Measurements from ENCODE around the gene GMPR2.
A peak's percentile ranks its signal among the peaks of the same experiment; 100 is the strongest.
"Not testable (repeated sequence)": the region's sequence is repeated elsewhere in the genome, so short reads cannot be mapped to it uniquely, and the experiment has no call there.

The GMPR2 gene

DNA sequence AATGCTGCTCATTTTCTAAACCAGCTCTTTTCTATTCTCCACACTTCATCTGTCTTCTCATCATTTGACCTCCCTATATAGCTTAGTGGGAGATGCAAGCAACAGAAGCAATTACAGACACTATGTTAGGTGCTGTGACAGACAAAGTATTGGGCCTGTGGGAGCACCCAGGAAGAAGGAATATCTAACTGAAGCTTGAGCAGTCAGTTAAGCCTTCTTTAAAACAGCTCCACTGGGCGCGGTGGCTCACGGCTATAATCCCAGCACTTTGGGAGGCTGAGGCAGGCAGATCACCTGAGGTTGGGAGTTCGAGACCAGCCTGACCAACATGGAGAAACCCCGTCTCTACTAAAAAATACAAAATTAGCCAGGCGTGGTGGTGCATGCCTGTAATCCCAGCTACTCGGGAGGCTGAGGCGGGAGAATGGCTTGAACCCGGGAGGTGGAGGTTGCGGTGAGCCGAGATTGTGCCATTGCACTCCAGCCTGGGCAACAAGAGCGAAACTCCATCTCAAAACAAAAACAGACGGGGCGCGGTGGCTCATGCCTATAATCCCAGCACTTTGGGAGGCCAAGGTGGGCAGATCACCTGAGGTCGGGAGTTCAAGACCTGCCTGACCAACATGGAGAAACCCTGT lies 29.4 kb upstream of the GMPR2 start:
- not testable (repeated sequence) for DNase-seq

DNA sequence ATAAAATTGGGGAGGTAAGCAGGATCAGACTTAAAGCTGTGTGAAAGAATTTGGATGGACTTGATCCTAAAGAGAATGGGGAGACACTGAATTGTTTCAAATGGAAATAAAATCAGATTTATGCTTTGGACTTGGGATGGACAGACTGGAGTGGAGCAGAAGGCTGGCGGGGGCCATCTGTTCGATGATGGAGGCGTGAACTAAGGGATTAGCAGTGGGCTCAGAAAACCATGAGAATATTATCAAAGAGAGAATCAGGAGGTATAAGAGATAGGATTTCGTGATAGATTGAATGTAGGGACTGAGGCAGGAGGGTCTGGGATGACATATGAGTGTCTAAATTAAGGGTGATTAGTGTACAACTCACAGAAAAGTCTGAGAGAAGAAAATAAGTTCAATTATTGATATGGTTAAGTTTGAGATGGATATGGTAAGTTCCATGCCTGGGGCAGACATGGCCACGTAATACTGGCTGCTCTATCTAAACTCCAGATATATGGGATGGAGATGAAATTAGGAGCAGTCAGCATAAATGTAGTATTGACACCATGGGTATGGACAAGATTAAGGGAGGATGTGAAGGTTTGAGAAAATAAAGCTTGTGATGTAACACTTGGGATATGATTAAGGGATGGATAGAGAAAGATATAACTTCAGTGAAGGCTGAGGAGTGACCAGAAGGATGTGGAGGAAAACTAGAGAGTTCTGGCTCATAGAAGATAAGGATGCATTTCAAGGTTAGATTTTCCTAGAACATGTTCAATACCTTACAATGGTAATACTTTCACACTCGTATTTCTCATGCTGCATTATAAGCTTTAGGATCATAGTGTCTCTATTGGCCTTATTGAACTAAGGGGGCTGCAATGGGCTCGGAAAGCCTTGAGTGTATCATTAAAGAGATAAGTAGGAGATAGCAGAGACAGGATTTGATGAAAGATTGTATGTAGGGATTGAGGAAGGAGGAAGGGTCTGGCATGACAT lies 28.3 kb upstream of the GMPR2 start:
- DNase-seq = no peak

DNA sequence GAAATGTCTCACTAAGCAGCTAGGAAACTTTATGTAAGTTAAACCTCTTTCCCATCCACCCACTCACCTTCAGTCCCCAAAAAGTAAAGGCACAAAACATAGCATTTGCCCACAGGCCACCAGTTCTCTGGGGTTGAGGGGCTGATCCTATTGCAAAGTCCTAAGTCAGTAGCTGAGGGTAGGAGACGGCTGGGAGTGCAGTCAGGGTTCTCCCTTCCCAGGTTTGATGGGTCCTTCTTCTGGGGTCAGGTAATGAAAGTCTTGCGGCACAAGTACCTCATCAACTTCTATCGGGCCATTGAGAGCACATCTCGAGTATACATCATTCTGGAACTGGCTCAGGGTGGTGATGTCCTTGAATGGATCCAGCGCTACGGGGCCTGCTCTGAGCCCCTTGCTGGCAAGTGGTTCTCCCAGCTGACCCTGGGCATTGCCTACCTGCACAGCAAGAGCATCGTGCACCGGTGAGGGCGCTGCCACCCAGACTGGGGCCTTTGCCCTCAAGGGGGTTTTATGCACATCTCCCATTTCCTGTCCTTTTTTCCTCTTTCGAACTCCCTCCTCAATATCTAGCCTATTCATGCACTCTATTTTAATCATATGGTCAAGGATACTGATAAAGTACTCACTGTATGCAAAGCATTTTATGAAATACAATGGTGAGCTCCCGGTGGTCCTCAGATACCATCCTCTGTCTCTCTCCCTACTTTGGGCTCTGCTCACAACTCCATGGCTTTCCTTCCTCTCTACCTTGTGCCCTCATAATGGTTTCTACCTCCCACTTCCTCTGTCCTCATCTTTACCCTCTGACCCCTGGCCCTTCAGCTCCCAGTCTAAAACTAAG lies 26.2 kb upstream of the GMPR2 start:
- no peak for DNase-seq

DNA sequence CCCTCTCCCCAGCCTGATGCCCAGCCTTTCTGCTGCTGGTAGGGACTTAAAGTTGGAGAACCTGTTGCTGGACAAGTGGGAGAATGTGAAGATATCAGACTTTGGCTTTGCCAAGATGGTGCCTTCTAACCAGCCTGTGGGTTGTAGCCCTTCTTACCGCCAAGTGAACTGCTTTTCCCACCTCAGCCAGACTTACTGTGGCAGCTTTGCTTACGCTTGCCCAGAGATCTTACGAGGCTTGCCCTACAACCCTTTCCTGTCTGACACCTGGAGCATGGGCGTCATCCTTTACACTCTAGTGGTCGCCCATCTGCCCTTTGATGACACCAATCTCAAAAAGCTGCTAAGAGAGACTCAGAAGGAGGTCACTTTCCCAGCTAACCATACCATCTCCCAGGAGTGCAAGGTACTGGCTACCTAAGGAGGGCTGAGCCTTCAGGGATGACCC lies 25.6 kb upstream of the GMPR2 start:
- no peak for DNase-seq

DNA sequence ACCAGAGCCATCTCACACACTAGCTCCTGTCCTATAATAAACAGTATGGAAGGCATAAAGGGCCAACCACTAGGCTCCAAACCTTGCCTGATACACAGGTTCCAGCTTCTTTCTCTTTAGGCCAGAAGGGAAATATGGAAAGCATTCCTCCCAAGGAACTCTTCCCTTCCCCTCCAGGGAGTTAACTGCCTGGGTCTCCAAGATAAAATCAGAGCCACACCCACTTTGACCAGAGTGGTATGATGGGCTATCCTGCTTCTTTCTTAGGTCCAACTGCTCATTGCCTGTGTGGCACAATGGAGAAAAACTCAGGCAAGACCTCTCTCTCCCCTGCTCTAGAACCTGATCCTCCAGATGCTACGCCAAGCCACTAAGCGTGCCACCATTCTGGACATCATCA lies 25.1 kb upstream of the GMPR2 start:
- DNase-seq = no peak

DNA sequence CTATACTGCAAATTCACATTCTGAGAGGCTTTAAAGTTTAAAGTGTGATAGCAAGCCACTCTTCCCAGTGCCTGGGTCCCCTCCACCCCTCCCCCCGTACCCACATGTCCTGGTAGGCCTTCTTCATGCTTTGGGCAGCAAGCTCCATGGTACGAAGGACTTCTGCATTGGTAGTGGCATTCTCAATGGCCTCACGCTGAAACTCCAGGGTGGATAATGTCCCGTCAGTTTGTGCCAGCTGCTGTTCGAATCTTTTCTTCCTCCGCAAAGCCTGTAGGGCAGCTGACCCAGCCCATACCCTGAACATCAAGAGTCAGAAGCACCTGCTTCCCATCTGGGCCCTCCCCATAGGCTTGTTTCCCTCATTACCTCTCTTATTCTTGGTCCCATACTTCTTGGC lies 21.4 kb upstream of the GMPR2 start:
- DNase-seq = no peak

DNA sequence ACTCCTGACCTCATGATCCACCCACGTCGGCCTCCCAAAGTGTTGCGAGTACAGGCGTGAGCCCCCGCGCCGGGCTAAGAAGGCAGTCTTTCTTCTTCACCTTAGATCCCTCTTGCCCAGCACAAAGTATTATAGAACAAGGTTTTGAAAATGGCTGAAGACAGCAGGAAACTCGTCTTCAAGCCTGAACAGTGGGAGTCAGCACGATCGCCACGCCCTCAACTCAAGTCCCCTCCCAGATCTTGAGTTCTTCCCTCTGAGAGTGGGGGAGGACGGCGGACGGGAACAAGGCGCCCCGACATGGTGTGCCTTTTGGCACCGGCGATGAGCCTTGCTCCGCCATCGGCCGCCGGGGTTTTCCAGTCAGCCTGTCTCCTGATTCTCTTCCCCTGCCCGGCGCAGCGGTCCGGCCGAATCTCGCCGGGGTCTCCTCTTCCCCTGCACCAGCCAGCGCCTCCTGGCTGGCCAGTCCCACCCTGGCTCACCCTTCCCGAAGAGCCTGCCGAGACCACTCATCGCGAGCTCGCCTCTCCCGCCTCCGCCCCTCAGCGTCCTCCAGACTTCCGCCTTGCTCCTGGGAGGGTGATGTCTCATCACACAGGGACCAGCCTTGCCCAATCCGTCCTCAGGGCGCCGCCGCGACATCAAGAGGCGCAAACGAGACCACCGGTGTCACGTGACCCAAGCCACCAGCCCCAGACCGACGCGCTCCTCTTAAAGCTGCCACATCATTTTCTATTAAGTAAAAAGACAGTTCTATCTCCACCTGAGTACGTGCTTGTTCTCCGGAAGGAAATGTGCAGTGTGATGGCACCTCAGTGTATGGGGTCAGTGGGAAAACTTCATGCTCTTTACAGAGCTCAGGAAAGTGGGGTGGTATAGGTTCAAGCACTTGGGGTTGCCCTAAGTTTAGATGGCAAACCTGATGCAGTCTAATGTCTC lies 19.5 kb upstream of the GMPR2 start, which contains the start of gene CHMP4A:
Gene CHMP4A (minus strand): TSS at position 565 of the 942 bp plus-strand sequence. CDS start 49 bp downstream, at position 516.
- DNase-seq = peak; percentile 97

DNA sequence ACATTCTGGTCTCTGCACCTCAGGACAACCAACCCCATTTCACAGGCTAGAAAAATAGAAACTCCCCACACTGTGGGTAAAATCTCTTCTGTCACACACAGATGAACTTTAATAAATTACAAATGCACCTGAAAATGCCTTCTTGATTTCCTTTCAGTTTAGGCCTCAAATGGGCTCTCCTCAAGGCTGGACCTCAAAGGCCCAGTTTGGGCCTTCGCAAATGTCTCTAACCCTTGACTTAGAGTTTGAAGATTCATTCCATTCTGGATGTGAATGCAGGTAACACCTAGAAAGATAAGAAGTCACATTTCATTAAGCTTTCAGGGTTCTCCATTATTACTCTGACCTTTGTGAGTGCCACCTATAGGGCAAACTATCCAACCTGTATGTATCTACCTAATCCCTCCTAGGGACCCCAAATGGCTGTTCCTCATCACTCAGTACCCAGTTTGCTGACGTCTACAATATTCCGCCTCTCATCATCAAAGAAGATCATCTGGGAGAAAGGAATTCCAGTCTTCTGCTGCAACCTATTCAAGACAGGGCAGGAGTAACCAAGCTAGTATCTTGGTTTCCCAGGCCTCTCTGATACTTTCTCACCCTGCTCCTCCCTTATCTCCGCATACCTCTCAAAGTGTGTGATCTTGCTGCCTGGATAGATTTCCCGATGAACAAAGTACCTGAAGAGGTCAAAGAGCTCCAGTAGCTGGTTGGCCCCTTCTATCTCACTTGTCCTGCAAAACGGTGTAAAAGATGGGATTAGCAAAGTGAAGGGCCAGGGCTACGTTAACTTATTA lies 18.7 kb upstream of the GMPR2 start:
- no peak for DNase-seq

DNA sequence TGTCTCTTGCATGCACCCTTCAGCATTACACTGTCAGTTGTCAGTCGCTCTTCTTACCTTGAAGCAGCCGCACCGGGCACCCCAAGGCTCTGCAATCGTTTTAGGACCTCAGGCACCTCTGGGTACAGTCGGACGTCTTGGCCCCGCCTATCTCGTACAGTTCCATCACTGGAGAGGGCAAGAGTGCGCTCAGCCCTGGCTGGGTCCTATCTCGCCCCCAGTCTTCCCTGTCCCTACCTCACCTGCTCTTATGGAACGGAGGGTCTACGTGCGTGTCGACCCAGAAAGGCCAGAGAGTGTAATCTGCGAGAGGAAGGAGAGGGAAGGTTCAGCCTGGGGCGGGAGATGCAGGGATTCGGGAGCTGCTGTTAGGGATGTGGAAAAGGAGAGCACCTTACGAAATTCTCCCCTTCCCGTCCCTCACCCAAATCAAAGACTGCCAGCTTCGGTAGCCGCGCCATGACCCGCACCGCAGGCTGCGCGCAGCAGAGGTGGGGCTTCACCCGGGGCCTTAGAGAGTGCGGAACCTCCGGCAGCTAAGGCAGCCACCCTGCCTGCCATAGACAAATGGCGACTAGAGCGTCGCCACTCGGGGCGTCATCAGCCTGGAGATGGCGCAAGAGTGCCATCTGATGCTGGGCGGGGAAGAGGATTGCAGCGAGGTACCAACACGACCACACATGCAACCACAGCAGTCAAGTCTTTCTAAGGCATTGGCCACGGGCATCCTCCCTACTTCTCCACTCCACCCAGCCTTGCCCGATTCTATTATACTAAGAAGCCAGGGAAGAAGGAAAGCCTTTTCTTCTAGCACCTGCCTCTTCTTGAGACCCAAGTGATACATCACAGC lies 17.0 kb upstream of the GMPR2 start, which contains the start of gene MDP1:
Gene MDP1 (minus strand): TSS at position 572 of the 850 bp plus-strand sequence. CDS start 111 bp downstream, at position 461.
- DNase-seq = peak; percentile 80

DNA sequence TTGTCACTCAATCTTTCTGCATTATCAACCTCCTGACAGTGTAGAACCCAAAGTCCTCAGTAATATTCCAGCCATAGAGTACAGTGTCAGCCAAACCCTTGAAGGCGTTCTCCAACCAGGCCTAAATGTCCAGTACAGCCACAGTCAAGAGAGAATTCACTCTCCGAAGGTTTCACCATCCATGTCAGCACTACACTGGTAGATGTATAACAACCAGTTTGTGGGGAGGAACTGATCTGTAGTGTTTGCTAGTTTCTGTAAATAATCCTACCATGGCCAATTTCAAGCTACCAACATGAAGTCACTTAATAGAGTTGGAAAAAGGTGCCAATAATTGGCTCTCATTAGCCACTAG lies 16.4 kb upstream of the GMPR2 start:
- DNase-seq = no peak

DNA sequence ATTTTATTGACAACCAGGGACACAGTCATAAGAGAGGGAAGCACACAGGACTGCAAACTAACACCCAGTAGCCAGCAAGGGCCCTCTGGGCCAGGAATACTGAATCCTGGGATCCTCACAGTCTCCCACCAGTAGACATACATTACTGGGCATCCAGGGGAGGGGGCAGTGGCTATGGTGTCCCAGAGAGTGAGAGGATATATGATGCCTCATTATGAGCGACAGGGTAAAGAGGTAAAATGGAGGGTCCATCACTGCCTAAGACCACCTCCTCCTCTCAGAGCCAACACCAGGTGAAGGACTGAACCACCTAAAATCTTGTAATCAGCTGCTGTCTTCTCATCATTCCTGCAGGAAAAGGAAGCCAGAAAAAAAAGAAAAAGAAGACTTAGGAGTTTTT lies 15.9 kb upstream of the GMPR2 start:
- DNase-seq = not testable (repeated sequence)

DNA sequence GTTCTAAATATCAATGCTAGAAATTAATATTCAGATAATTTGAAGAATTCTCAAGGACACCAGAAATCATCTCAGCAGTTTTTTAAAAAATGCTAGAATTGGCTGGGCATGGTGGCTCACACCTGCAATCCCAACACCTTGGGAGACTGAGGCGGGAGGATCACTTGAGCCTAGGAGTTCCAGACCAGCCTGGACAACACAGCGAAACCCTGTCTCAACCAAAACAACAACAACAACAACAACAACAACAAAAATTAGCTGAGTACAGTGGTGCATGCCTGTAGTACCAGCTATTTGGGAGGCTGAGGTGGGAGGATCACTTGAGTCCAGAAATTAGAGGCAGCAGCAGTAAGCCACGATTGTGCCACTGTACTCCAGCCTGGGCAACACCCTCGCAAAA lies 13.6 kb upstream of the GMPR2 start:
- DNase-seq = no peak

DNA sequence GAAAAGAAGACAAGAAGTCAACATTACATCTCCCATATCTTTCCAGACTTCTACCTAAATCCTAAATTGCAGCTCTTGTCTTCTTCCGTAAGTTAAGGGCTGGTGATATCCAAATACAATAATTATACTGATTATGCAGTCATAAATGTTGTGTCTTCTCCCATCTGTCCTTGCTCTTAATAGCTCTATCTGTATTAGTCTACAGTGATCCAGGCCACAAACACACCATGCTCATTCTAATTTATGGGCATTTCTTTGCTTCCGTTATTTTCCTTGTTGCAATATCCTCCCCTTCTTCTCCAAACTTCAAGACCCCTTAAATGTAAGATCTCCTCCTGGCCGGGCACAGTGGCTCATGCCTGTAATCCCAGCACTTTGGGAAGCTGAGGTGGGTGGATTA lies 13.2 kb upstream of the GMPR2 start:
- DNase-seq = no peak

DNA sequence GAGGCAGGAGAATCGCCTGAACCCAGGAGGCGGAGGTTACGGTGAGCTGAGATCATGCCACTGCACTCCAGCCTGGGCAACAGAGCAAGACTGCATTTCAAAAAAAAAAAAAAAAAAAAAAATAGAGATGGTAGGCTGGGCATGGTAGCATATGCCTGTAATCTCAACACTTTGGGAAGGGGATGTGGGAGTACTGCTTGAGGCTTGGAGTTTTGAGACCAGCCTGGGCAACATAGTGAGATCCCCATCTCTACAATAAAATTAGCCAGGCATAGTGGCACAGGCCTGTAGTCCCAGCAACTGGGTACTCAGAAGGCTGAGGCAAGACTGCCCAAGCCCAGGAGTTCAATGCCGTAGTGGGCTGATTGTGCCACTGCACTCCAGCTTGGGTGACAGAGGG lies 9.7 kb upstream of the GMPR2 start:
- not testable (repeated sequence) for DNase-seq

DNA sequence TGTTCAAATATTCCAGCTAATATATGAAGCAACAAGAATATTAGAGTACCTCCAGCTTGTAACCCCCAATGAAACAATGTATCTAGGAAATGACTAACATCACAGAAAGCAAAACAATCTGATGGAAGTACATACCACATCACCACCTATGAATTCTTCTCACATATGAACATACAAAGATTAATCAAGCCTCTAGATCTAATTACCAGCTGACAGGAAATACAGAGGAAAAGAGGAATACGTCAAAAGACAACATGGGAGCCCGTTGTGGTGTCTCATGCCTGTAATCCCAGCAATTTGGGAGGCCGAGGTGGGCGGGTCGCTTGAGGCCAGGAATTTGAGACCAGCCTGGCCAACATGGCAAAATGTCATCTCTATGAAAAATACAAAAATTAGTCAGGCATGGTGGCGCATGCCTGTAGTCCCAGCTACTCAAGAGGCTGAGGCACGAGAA lies 8.1 kb upstream of the GMPR2 start:
- DNase-seq = peak; percentile 51

DNA sequence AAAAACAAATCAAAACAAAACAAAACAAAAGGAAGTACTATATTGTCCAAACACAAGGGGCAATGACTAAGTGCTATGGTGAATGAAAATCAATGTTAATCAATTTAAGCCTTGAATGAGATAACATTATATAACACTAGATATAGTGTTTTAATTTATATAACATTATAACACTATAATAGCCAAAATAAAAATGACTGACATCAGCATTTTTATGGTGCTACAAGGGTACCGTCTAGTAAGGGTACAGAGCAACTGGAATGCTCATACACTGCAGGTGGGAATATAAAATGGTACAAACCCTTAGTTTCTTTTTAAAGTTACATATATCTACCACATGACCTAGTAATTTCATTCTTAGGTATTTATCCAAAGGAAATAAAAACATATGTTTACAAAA lies 6.3 kb upstream of the GMPR2 start:
- no peak for DNase-seq

DNA sequence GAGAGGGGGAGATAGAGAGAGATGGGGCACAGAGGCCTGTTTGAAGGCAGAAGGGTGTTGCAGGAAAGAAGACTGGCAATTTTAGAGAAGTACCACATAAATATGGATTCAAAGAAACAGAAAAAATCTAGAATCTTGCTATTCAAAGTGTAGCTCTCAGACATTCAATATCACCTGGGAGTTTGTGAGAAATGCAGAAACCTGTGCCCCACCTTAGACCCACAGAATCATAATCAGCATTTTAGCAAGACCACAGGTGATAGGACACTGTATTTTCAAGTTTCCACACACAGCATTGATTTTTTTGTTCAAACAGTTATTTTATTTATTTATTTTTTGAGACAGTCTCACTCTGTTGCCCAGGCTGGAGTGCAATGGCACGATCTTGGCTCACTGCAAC lies 3.8 kb upstream of the GMPR2 start:
- no peak for DNase-seq

DNA sequence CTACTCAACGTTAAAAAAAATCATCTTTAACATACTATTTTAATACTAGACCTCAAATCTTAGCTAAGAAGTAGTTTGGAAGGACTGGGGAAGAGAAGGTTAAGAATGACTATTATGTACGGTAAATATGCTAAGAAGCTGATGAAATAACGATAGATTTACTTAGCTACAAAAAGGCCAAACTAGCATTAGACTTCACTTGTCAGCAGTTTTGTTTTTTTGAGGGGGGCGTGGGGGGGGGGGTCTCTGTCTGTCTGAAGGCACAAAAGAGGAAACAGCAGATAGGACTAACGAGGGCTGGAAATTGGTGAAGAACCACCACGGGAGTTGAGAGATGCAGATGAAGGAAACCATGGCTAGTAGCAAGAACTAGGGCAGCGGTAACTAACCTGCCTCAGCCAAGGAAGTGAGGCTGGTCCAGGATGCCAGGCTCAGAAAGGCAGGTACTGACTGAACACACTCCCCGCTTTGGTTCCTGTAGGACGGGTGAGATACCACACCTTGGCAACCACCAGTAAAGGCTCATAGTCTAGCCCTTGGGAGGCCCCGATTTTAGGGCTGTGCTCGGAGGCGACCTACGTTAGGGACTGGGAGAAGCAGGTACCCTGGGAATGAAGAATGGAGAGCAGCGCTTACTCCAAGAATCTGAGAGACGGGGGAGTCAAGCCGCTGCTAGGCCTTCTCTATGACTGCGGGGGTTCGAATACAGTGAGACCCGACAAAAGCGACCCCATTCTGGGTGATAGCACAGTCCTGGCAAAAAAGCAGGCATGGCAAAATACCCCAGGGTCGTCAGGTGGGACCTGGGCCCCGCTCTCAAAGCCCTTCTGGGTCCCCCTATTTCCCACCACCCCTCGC lies 1.2 kb upstream of the GMPR2 start:
- no peak for DNase-seq

DNA sequence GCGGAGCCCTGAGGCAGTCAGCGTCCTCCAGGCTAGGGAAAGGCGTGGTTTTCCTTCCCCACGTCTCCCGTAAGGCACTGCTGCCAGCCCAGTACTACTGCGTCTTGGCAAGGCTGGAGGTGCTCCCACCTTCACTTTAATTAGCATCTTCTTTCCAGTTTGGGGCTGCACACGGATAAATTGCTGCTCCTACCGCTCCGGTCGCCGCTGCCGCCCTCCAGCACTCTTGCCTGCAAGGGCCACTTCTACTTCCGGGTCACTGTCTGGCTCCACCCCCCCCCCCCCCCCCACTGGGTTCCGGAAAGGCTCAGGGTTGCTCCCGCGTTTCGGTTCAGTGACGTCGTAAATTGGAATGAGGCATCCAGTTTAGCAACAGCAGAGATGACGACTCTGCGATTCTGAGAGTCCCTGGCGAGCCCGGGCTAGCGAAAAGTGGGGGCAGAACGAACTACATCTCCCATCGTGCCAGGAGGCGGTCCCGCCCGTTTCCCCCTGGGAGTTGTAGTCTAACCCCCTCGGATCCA lies 546 bp upstream of the GMPR2 start, which contains the start of gene NEDD8:
Gene NEDD8 (minus strand): TSS at position 247 of the 524 bp plus-strand sequence. CDS start 100 bp downstream, at position 147.
- DNase-seq = peak; percentile 92
